GM18858 (cell line): ENCODE results near the gene HAO2.
"Not testable (repeated sequence)": the region's sequence is repeated elsewhere in the genome, so short reads cannot be mapped to it uniquely, and the experiment has no call there.

ENCODE experiments used
- ATAC-seq: cut with Tn5 transposase; IDR thresholded peaks from one replicate; pipeline ENCODE4 v1.9.1; 2021; ENCODE audit not compliant: unreplicated experiment

HAO2 gene

GRCh38 chr1:119345398-119345797, 23.2 kb upstream of the HAO2 start:
- no peak for ATAC-seq

GRCh38 chr1:119347858-119348257, 20.7 kb upstream of the HAO2 start:
- peak; percentile 78 for ATAC-seq

- ATAC-seq, result no peak
Measured at GRCh38 chr1:119348941-119349340, 19.6 kb upstream of the HAO2 start.

GRCh38 chr1:119350866-119351265, 17.7 kb upstream of the HAO2 start:
- ATAC-seq, result not testable (repeated sequence)

GRCh38 chr1:119351997-119352396, 16.6 kb upstream of the HAO2 start:
- no peak for ATAC-seq

DNA sequence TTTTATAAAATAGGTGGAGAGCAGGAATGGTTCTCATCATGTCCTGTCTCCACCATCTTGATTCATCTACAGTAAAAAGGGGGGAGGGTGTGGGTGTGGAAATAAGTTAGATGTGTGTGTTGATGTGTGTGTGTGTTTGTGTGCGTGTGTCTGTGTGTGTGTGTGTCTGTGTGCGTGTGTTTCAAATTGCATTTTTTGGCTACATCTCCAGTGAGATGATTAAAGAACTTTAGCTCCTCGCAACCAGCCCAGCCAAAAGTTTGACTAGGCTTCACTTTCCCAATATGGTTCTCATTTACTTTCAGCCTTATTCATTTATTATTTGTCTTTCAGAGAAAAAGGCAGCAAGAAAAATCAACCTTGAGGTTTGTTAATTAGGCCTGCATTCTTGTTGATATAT, 14.7 kb upstream of the HAO2 start:
- ATAC-seq, result no peak

DNA sequence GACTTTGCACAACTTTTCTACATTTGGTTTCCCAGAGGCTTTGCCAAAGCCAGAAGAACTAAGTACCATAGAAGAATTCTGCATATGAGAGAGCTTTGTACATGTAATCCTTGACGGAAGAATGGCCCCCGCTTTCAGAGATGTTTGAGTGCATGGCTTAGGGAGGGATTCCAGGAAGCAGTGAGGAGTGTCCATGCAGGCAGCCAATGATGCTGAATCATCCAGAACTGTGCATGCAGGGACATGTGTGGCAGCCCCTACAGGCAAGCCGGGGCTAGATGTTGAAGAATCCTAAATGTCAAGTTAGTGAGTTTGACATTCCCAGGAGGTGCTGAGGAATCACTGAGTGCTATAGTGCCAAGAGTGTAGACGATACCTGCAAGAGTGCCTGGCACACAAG, 9.9 kb upstream of the HAO2 start:
- ATAC-seq, result no peak

DNA sequence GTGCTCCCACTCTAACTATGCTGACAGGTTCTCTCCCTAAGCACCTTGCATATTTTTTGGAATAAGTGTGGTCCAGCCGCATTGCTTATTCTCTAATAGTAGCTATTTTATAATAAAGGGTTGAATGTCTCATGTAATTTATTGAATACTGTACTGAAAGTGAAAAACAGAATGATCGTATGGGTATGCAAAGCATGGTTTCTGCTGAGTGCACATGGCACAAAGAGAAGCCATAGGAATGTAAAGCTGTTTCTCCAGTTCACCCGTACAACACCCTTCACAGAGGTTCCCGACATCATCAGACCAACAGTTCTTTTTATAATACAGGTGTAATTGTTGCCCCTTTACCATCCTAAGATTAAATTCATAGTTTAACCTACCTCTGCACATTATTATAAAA, 8.9 kb upstream of the HAO2 start:
- no peak for ATAC-seq

DNA sequence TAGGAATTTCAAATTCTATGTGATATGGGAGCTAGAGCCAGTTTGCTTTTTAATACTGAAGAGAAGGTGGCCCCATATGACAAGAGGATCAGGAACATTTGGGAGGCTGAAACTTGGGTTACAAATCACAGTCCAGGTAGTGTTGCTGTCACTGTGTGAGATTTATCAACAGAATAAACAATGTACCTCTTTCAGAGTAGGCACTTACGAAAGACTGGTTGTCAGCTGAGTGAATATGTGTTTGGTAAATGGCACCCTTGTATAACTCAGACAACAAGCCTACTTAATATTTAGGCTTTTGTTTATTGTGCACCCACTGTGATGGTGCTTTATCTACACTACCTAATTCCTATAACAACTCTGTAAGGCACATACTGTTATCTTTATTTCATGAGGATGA, 7.4 kb upstream of the HAO2 start:
- ATAC-seq, result no peak

DNA sequence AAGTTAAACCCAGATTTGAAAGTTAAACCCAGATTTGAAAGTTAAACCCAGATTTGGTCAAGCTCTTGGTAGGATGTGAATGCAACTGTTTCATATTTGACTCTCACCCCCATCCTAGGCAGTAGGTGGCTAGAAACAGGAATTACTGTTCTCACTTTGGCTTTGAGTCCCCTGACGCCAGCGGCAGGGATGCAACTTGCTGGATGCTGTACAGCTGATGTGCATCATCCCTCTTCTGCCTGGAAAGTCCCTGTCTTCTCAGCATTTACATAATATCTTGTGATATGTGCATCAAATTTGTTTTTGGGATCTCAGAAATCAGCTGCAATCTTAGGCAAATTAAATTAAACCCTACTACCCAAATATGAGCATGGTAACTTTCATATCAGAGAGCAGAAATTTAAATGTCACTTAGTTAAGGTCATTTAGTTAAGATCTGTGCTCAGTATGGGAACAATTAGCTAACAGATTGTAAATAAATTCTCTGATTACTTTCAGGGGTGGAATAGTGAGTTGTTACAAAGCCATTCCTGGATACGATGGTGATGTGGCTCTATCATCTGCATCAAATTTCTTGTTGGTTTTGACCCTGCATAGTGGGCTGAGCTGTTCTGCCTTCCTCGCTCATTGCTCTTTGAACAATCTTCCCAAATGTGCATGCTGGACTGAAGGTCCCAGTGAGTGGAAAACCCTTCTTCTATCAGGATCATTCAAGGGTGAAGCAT, 6.8 kb upstream of the HAO2 start:
- ATAC-seq, result no peak

- no peak for ATAC-seq
Measured at GRCh38 chr1:119363162-119363561, 5.4 kb upstream of the HAO2 start.

- no peak for ATAC-seq
Measured at GRCh38 chr1:119364640-119365039, 3.9 kb upstream of the HAO2 start.

- no peak for ATAC-seq
Measured at GRCh38 chr1:119366424-119366823, 2.2 kb upstream of the HAO2 start.

- no peak for ATAC-seq
Measured at GRCh38 chr1:119367432-119368124, 1.0 kb upstream of the HAO2 start.

DNA sequence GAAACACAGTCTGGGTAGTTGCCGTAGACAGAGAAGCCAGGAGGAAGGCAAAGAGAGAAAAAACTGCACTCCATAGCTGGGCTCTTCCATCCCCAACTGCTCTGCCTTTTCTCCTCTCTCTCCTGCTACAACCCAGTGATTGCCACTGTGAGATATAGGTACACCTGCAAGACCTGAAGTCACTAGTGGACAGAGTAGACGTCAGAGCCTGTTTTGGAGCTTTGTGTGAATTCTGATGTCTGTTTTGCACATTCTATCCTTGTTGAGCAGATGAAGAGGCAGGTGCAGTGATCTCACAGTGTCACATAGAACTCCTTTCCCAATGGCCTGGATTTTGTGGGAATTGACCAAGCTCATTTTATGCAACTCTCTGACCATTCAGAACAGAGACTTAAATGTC, 2.2 kb downstream of the HAO2 start:
- no peak for ATAC-seq

DNA sequence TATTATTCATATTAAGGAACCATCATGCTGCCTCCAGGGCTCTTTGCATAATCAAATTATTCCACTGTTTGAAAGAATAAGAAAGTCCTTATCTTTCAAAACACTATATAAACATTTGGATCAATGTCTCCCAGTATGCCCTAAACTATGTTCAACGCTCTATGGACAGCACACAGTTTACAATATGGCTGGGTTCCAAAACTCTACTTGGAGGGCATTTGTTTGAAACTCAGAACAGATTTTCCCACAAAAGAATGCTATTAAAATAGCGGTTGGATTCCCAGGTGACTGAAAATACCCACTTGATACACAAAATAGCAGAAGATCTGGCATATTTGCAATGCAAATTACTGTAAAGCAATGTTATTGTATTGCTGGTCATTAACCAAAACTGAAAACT, 3.2 kb downstream of the HAO2 start:
- no peak for ATAC-seq

DNA sequence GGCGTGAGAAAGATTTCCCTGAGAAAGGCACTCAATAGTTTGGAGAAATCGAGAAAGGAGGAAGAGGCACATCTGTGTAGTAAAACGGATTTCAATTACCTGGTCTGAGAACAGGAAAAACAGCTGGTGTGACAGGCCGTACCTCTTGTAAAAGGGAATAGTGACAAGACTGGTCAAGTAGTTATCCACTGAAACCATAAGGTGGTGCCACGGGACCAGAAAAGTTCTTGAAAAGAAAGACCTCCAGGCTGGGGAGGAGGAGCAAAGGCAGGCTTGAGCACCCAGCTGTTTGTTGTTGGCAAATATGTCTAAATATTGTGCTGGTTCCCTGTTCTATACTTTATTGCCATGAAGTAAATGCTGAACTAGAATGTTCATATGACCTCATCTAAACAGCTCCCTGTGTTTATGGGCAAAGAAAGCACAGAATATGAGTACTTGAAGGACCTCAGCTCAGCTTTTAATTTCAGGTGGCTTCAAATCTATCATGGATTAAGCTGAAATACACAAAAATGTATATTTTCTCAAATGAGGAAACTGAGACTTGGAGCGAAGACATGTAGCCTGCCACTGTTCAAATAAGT, 4.0 kb downstream of the HAO2 start:
- ATAC-seq, result peak; percentile 54

- peak; percentile 44 for ATAC-seq
Measured at GRCh38 chr1:119373465-119373864, 4.9 kb downstream of the HAO2 start.

DNA sequence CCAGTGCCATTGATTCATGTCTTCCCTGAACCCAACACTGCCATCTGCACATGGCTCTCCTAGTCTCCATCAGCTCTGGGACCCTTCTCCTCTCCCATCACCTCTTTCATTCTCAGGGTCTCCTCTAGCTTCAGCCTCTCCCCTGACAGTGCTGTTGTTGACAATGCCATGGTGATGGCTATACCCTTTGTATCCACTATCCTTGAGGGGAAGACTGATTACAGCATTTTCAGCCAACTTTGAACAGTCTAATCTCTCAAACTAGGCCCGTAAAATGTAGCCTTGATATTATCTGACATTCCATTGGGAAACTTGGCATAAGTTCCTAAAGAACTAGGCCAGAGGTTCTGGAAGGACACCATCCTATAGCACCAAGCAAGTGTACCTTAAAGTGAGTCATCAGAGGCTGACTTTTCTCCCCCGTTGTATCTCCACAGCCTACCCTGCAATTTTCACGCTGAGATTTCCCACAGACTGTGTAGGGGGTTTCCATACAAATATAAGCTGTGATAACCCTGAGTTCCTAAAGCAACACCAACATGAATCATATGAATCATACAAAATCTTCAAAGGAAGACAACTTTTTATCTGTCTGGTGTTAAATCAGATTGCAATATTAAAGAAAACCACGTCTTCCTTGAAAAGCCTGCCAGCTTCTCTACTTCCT, 5.8 kb downstream of the HAO2 start:
- no peak for ATAC-seq

- ATAC-seq, result no peak
Measured at GRCh38 chr1:119375366-119375765, 6.8 kb downstream of the HAO2 start.

DNA sequence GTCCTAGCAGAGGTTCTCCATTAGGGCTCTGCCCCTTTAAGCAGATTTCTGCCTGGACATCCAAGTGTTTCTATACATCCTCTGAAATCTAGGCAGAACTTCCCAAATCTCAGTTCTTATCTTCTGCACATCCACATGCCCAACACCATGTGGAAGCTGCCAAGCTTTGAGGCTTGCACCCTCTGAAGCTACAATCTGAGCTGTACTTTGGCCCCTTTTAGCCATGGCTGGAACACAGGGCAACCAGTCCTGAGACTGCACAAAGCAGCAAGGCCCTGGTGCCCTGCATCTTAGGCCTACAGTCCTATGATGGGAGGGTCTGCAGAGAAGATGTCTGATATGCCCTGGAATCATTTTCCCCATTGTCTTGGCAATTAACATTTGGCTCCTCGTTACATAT, 8.0 kb downstream of the HAO2 start:
- ATAC-seq, result no peak

- not testable (repeated sequence) for ATAC-seq
Measured at GRCh38 chr1:119377594-119377993, 9.0 kb downstream of the HAO2 start.
